ENCODE measurements around the gene PSMA2. TPM values are rescaled to one million over a fixed set of nuclear protein-coding genes. Genes with fewer than 3 reads are reported as not detected.
"Not testable (repeated sequence)": the region's sequence is repeated elsewhere in the genome, so short reads cannot be mapped to it uniquely, and the experiment has no call there.

Gene PSMA2
- total RNA-seq, 4 donors from 2014 or later, result 5.8 to 61.2 (median 28.6) TPM

GRCh38 chr7:42886893-42887505, 45.0 kb downstream of the PSMA2 start:
- no peaks in the 10 kb centered on the region for H3K27me3 ChIP-seq
- in situ Hi-C loops (cut with MboI; ENCODE audit: low pct_ligation_motif_present in 1 of 4, low pct_unique_long_range_greater_than_20kb in 1 of 4, low sequenced_read_pairs in 3 of 4), result no loop called here
- no peak for DNase-seq
- no peak for TF ChIP-seq POLR2A (IDR thresholded peaks at IDR 0.05)
- TF ChIP-seq POLR2AphosphoS5 (IDR thresholded peaks at IDR 0.05), result no peak
- TF ChIP-seq EP300 (IDR thresholded peaks at IDR 0.05; ENCODE audit: low read depth), result no peak
- TF ChIP-seq CTCF (IDR thresholded peaks at IDR 0.05), result no peak
- no peak overlapping the region for H3K4me3 ChIP-seq
- no peaks in the 10 kb centered on the region for H3K9me3 ChIP-seq
- no peak overlapping the region for H3K27ac ChIP-seq
- peaks cover 0 to 15% (median 5%) of the 10 kb centered on the region in 4 donors for H3K4me1 ChIP-seq
- intact Hi-C loops (cut with DNase I; ENCODE audit: low total_unique reads), result no loop called here
- H3K36me3 ChIP-seq, result no peaks in the 10 kb centered on the region

GRCh38 chr7:42886129-42886528, 45.8 kb downstream of the PSMA2 start:
- in situ Hi-C loops (cut with MboI; ENCODE audit: low pct_ligation_motif_present in 1 of 4, low pct_unique_long_range_greater_than_20kb in 1 of 4, low sequenced_read_pairs in 3 of 4), result no loop called here
- Histone ChIP-seq H3K9me3 (no peaks in the 10 kb centered on the region), H3K4me3 (no peak overlapping the region)

GRCh38 chr7:42885183-42885582, 46.8 kb downstream of the PSMA2 start:
- in situ Hi-C loops (cut with MboI; ENCODE audit: low pct_ligation_motif_present in 1 of 4, low pct_unique_long_range_greater_than_20kb in 1 of 4, low sequenced_read_pairs in 3 of 4); H3K4me3 ChIP-seq; H3K27ac ChIP-seq; intact Hi-C loops (cut with DNase I; ENCODE audit: low total_unique reads); H3K36me3 ChIP-seq; DNase-seq; H3K27me3 ChIP-seq; H3K9me3 ChIP-seq: not testable (repeated sequence)
- WGBS, 2 donors (ENCODE audit: low coverage in 1 of 2), result 86 to 94% methylated on average over 4 to 8 of the region's 8 CpGs
- peaks cover 0 to 15% (median 5%) of the 10 kb centered on the region in 4 donors for H3K4me1 ChIP-seq

More at GRCh38 chr7:42886129-42886528, 45.8 kb downstream of the PSMA2 start:
- Histone ChIP-seq H3K36me3 (no peaks in the 10 kb centered on the region), H3K27ac (no peak overlapping the region), H3K4me1 (peaks cover 0 to 15% (median 5%) of the 10 kb centered on the region in 4 donors), H3K27me3 (no peaks in the 10 kb centered on the region)
- WGBS, 2 donors (ENCODE audit: low coverage in 1 of 2), result 68 to 100% methylated on average over 1 to 2 of the region's 2 CpGs
- TF ChIP-seq POLR2A (IDR thresholded peaks at IDR 0.05) (no peak), CTCF (IDR thresholded peaks at IDR 0.05) (peak in 1 of 5 experiments; percentile 21)
- intact Hi-C loops (cut with DNase I; ENCODE audit: low total_unique reads), result no loop called here
- no peak for DNase-seq

- H3K4me3 ChIP-seq, result no peak overlapping the region
- H3K4me1 ChIP-seq, result peaks cover 0 to 8% (median 4%) of the 10 kb centered on the region in 4 donors
- H3K27ac ChIP-seq, result no peak overlapping the region
- TF ChIP-seq POLR2A (IDR thresholded peaks at IDR 0.05) (no peak), POLR2AphosphoS5 (IDR thresholded peaks at IDR 0.05) (no peak), CTCF (IDR thresholded peaks at IDR 0.05) (no peak)
- no peaks in the 10 kb centered on the region for H3K27me3 ChIP-seq
- DNase-seq, result no peak
- in situ Hi-C loops (cut with MboI; ENCODE audit: low pct_ligation_motif_present in 1 of 4, low pct_unique_long_range_greater_than_20kb in 1 of 4, low sequenced_read_pairs in 3 of 4), result no loop called here
- intact Hi-C loops (cut with DNase I; ENCODE audit: low total_unique reads), result no loop called here
- H3K9me3 ChIP-seq, result no peaks in the 10 kb centered on the region
- H3K36me3 ChIP-seq, result no peaks in the 10 kb centered on the region
- WGBS, 2 donors (ENCODE audit: low coverage in 1 of 2), result 87% methylated on average over 6 of the region's 6 CpGs; no CpG with 5 or more reads in 1 of the 2 donors
These were observed 48.0 kb downstream of the PSMA2 start for GRCh38 chr7:42883950-42884349.

- 56 to 74% methylated on average over 2 of the region's 2 CpGs for WGBS, 2 donors (ENCODE audit: low coverage in 1 of 2)
- Histone ChIP-seq H3K9me3 (no peaks in the 10 kb centered on the region), H3K4me1 (no peaks in the 10 kb centered on the region), H3K4me3 (no peak overlapping the region), H3K27me3 (no peaks in the 10 kb centered on the region), H3K36me3 (no peaks in the 10 kb centered on the region), H3K27ac (no peak overlapping the region)
- DNase-seq, result no peak
- in situ Hi-C loops (cut with MboI; ENCODE audit: low pct_ligation_motif_present in 1 of 4, low pct_unique_long_range_greater_than_20kb in 1 of 4, low sequenced_read_pairs in 3 of 4), result no loop called here
- intact Hi-C loops (cut with DNase I; ENCODE audit: low total_unique reads), result no loop called here
- TF ChIP-seq POLR2A (IDR thresholded peaks at IDR 0.05) (no peak), EP300 (IDR thresholded peaks at IDR 0.05; ENCODE audit: low read depth) (no peak), POLR2AphosphoS5 (IDR thresholded peaks at IDR 0.05) (no peak), CTCF (IDR thresholded peaks at IDR 0.05) (no peak)
These were observed 51.6 kb downstream of the PSMA2 start for GRCh38 chr7:42880392-42880791.
